Lung (tissue), 12 donors: ENCODE results near the gene GRID1. TPM values are rescaled to one million over a fixed set of nuclear protein-coding genes. Genes with fewer than 3 reads are reported as not detected.

Experiments
- ATAC-seq: fragments of 200-7000 bp; cut with Tn5 transposase; one replicate; pipeline ENCODE4 v1.9.1; 2020; ENCODE audit warnings: moderate number of reproducible peaks; ENCODE audit not compliant: insufficient read depth, low FRiP score
- DNase-seq, 3 donors: peaks; one replicate each; pipeline ENCODE4 v3.0.0-alpha.2; 2013 to 2017
- H3K27ac ChIP-seq, 2 donors: one replicate each; pipeline ENCODE4 v1.5.1; 2013; ENCODE audit warnings: mild to moderate bottlenecking in 2 of 2, moderate library complexity in 2 of 2, control low read depth in 1 of 2, inconsistent platforms in 1 of 2, low read depth in 1 of 2, low read length in 1 of 2
- H3K27me3 ChIP-seq, 3 donors: one replicate each; pipeline ENCODE4 v1.5.1; 2013; ENCODE audit warnings: low read length in 2 of 3; ENCODE audit not compliant: control insufficient read depth in 3 of 3, insufficient read depth in 3 of 3
- H3K36me3 ChIP-seq, 4 donors: one replicate each; pipeline ENCODE4 v1.5.1; 2013; ENCODE audit warnings: low read length in 4 of 4, mild to moderate bottlenecking in 1 of 4, moderate library complexity in 1 of 4; ENCODE audit not compliant: control insufficient read depth in 4 of 4, insufficient read depth in 4 of 4
- H3K4me1 ChIP-seq, 5 donors: one replicate each; pipeline ENCODE4 v1.5.1; 2013; ENCODE audit warnings: low read length in 5 of 5, mild to moderate bottlenecking in 2 of 5, moderate library complexity in 1 of 5; ENCODE audit not compliant: control insufficient read depth in 5 of 5, insufficient read depth in 5 of 5
- H3K4me3 ChIP-seq: one replicate; pipeline ENCODE4 v1.5.1; 2013; ENCODE audit warnings: mild to moderate bottlenecking, control low read depth, moderate library complexity
- H3K9ac ChIP-seq, 2 donors: one replicate each; pipeline ENCODE4 v1.5.1; 2013; ENCODE audit warnings: low read length in 2 of 2, control low read depth in 1 of 2; ENCODE audit not compliant: insufficient read depth in 1 of 2
- H3K9me3 ChIP-seq, 4 donors: one replicate each; pipeline ENCODE4 v1.5.1; 2013; ENCODE audit warnings: low read length in 3 of 4, mild to moderate bottlenecking in 1 of 4, moderate library complexity in 1 of 4; ENCODE audit not compliant: control insufficient read depth in 4 of 4, insufficient read depth in 3 of 4
- CTCF ChIP-seq: IDR thresholded peaks from 2 replicates; pipeline ENCODE4 v1.5.1; 2012; ENCODE audit warnings: mild to moderate bottlenecking; ENCODE audit errors: control extremely low read depth, extremely low read depth
- WGBS, 2 donors: extraction: QIAGEN DNeasy Blood & Tissue Kit; methylation state at CpG; one replicate each; pipeline ENCODE4 v1.1.7; 2013; 5-methylcytosine and 5-hydroxymethylcytosine counted together
- polyA plus RNA-seq, 2 donors: library from polyadenylated mRNA; stranded (reverse); fragments of 200-250 nt; gene quantifications; one replicate each; pipeline ENCODE4 v1.2.1, GENCODE V29; 2013
- total RNA-seq, 2 donors: library from RNA; depleted of rRNA in 1 of 2; stranded (reverse); fragments of >200 nt in 1 of 2; gene quantifications; one replicate each; pipeline ENCODE4 v1.2.1, GENCODE V29; 2014 to 2021
- donor health status: control.
- donor health status: control.
- donor health status: Bipolar disorder and iron deficiency.
- donor health status: healthy.
- donor health status: DM: yes; HTN: yes; CAD: no.

Gene GRID1
- total and polyA plus RNA-seq, 4 donors = 1.1 to 3.6 (median 2.2) TPM

GRCh38 chr10:85868627-85869499 is 497.7 kb downstream of the GRID1 start:
- Histone ChIP-seq H3K27ac (no peak overlapping the region), H3K4me3 (no peak overlapping the region), H3K36me3 (no peaks in the 10 kb centered on the region), H3K4me1 (no peaks in the 10 kb centered on the region), H3K9ac (no peak overlapping the region), H3K27me3 (no peaks in the 10 kb centered on the region), H3K9me3 (no peaks in the 10 kb centered on the region)
- 89 to 92% methylated on average over 11 of the region's 11 CpGs for WGBS, 2 donors
- DNase-seq (no peak), ATAC-seq (no peak)
- no peak for TF ChIP-seq CTCF

- Histone ChIP-seq H3K36me3 (no peaks in the 10 kb centered on the region), H3K27me3 (no peaks in the 10 kb centered on the region), H3K4me1 (peaks cover 0 to 3% (median 0%) of the 10 kb centered on the region in 5 donors), H3K9ac (no peak overlapping the region), H3K9me3 (peaks cover 0 to 4% (median 0%) of the 10 kb centered on the region in 4 donors), H3K4me3 (no peak overlapping the region), H3K27ac (no peak overlapping the region)
- 81 to 93% methylated on average over 3 of the region's 3 CpGs for WGBS, 2 donors
- DNase-seq (no peak), ATAC-seq (no peak)
- no peak for TF ChIP-seq CTCF
These were observed 501.6 kb downstream of the GRID1 start for GRCh38 chr10:85864868-85865526.

- Histone ChIP-seq H3K9me3 (peaks cover 0 to 4% (median 0%) of the 10 kb centered on the region in 4 donors), H3K27me3 (no peaks in the 10 kb centered on the region), H3K27ac (no peak overlapping the region), H3K9ac (no peak overlapping the region), H3K4me3 (no peak overlapping the region), H3K4me1 (peaks cover 0 to 3% (median 0%) of the 10 kb centered on the region in 5 donors), H3K36me3 (no peaks in the 10 kb centered on the region)
- WGBS, 2 donors = 73 to 90% methylated on average over 5 of the region's 5 CpGs
- DNase-seq = peak in 1 of 3 donors; percentile 13
- no peak for TF ChIP-seq CTCF
- ATAC-seq = no peak
These were observed 502.4 kb downstream of the GRID1 start for GRCh38 chr10:85864173-85864549.
